Measurements from ENCODE around the gene CFAP43.

DNA sequence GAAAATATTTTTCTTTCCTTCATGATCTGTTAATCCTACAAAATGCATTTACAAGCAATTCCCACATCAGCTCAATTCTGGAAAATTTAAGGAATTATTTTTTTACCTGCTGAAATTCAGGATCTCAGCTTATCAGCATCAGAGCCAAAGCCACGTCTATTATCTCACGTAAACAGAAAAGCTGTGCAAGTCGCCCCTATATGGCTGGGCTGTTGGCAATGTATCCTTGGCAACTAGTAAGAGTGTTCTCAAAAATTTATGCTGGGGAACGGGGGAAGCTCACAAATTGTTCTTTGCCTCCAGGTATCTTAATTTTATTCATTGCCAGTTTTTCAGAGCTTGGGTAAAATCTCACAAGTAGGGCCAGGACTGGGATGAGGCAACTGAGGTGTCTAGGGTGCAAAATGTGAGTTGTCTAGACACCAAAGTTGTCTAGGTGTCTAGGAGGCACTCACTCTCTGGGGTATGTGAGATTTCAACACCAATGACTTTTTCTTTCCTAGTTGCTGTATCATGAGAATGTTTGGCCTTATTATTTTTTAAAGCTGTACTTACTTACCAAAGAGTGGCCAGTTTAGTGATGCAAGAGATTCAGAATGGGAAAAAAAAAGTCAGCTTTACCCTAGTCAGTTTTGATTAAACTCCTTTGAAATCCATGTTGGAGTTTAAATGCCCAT lies 41.9 kb upstream of the CFAP43 start:
- TF ChIP-seq, protein P1, sequence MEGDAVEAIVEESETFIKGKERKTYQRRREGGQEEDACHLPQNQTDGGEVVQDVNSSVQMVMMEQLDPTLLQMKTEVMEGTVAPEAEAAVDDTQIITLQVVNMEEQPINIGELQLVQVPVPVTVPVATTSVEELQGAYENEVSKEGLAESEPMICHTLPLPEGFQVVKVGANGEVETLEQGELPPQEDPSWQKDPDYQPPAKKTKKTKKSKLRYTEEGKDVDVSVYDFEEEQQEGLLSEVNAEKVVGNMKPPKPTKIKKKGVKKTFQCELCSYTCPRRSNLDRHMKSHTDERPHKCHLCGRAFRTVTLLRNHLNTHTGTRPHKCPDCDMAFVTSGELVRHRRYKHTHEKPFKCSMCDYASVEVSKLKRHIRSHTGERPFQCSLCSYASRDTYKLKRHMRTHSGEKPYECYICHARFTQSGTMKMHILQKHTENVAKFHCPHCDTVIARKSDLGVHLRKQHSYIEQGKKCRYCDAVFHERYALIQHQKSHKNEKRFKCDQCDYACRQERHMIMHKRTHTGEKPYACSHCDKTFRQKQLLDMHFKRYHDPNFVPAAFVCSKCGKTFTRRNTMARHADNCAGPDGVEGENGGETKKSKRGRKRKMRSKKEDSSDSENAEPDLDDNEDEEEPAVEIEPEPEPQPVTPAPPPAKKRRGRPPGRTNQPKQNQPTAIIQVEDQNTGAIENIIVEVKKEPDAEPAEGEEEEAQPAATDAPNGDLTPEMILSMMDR (IDR thresholded peaks at IDR 0.05), result no peak
- TF ChIP-seq POLR2AphosphoS5 (IDR thresholded peaks at IDR 0.05) (no peak), EP300 (IDR thresholded peaks at IDR 0.05) (no peak), POLR2A (IDR thresholded peaks at IDR 0.05; ENCODE audit: low read depth) (no peak)

Data from esophagus muscularis mucosa (tissue), 4 donors.